WI38 (cell line): ENCODE results near the gene P2RX4.

Experiments
- H3K4me3 ChIP-seq: 2 replicates; pipeline ENCODE4 v1.5.1; 2011; ENCODE audit warnings: low read depth, mild to moderate bottlenecking, control low read depth, low read length
- CTCF ChIP-seq: IDR thresholded peaks from 2 replicates; pipeline ENCODE4 v1.5.1; 2012; ENCODE audit warnings: low read depth, mild to moderate bottlenecking, control low read depth, low read length

The P2RX4 gene

GRCh38 chr12:121245951-121246350, 36.0 kb downstream of the P2RX4 start:
- H3K4me3 ChIP-seq: no peak overlapping the region
- no peak for TF ChIP-seq CTCF

- no peak for TF ChIP-seq CTCF
- H3K4me3 ChIP-seq: no peak overlapping the region
Observed at GRCh38 chr12:121246893-121247557, 37.1 kb downstream of the P2RX4 start.

- no peak overlapping the region for H3K4me3 ChIP-seq
- no peak for TF ChIP-seq CTCF
Observed at GRCh38 chr12:121248622-121249021, 38.7 kb downstream of the P2RX4 start.

- no peak overlapping the region for H3K4me3 ChIP-seq
- TF ChIP-seq CTCF: no peak
Observed at GRCh38 chr12:121250359-121250758, 40.4 kb downstream of the P2RX4 start.

GRCh38 chr12:121251838-121252237, 41.9 kb downstream of the P2RX4 start:
- no peak for TF ChIP-seq CTCF
- no peak overlapping the region for H3K4me3 ChIP-seq

- no peak overlapping the region for H3K4me3 ChIP-seq
- no peak for TF ChIP-seq CTCF
Observed at GRCh38 chr12:121252712-121253345, 42.9 kb downstream of the P2RX4 start.

GRCh38 chr12:121253638-121254335, 43.9 kb downstream of the P2RX4 start:
- no peak for TF ChIP-seq CTCF
- H3K4me3 ChIP-seq: no peak overlapping the region
